WTC11 (cell line): Measurements from ENCODE around the gene TRDMT1.

Experiments used
- CTCF ChIP-seq: fragments of 200-600 bp; IDR thresholded peaks from 2 replicates; pipeline ENCODE4 v1.8.0; 2022; ENCODE audit warnings: antibody characterized with exemption
- ERG ChIP-seq: fragments of 250-450 bp; sonication (Bioruptor Pico); IDR thresholded peaks from 2 replicates; pipeline ENCODE4 v1.8.0; 2021; ENCODE audit warnings: mild to moderate bottlenecking
- NFE2L1 ChIP-seq: sonication (generic); formaldehyde crosslinking; IDR thresholded peaks from 2 replicates; pipeline ENCODE4 v1.8.1; 2023; ENCODE audit warnings: missing genetic modification reagents

- TF ChIP-seq NFE2L1 (CRISPR knock-in tag) (no peak), CTCF (no peak), ERG (CRISPR knock-in tag) (no peak)
These were observed 36.5 kb upstream of the TRDMT1 start for GRCh38 chr10:17237915-17238444.
